MCF 10A (cell line): ENCODE results near the gene DTX1. TPM values are rescaled to one million over a fixed set of nuclear protein-coding genes. Genes with fewer than 3 reads are reported as not detected.

Experiments used
- BruUV-seq: library from RNA; stranded (reverse); fragments of 400-500 nt; replicated peaks from 2 replicates; lab custom pipeline; 2021; lab: Mats Ljungman, UMichigan
- CTCF ChIA-PET: fragments of 300-600 bp; sonication (Branson Sonifier 250); formaldehyde crosslinking; extraction: SDS; loops from one replicate; lab custom pipeline; 2021; ENCODE audit warnings: antibody characterized with exemption, inconsistent platforms; lab: Yijun Ruan, JAX
- POLR2A ChIA-PET: fragments of 300-600, 350-650 bp; sonication (Branson Sonifier 250); formaldehyde crosslinking; extraction: SDS; loops from one replicate; lab custom pipeline; 2020; ENCODE audit warnings: antibody characterized with exemption, inconsistent platforms; lab: Yijun Ruan, JAX
- DNase-seq: peaks from one replicate; pipeline ENCODE4 v3.0.0-alpha.2; 2018; ENCODE audit not compliant: unreplicated experiment
- H3K27ac Mint-ChIP-seq: one replicate; pipeline ENCODE4 v1.8.0; 2022; ENCODE audit warnings: mild to moderate bottlenecking, low read depth, mixed read lengths; ENCODE audit not compliant: unreplicated experiment
- H3K27me3 Mint-ChIP-seq: one replicate; pipeline ENCODE4 v1.8.0; 2022; ENCODE audit warnings: mixed read lengths; ENCODE audit not compliant: insufficient read depth, unreplicated experiment
- H3K36me3 Mint-ChIP-seq: one replicate; pipeline ENCODE4 v1.8.0; 2022; ENCODE audit warnings: mild to moderate bottlenecking, moderate library complexity, mixed read lengths; ENCODE audit not compliant: insufficient read depth, unreplicated experiment
- H3K4me1 Mint-ChIP-seq: one replicate; pipeline ENCODE4 v1.8.0; 2022; ENCODE audit warnings: mixed read lengths; ENCODE audit not compliant: insufficient read depth, unreplicated experiment
- H3K4me3 Mint-ChIP-seq: one replicate; pipeline ENCODE4 v1.8.0; 2022; ENCODE audit warnings: mild to moderate bottlenecking, moderate library complexity, mixed read lengths; ENCODE audit not compliant: unreplicated experiment
- H3K9me3 Mint-ChIP-seq: one replicate; pipeline ENCODE4 v1.8.0; 2022; ENCODE audit warnings: mixed read lengths; ENCODE audit not compliant: unreplicated experiment
- intact Hi-C: fragments of 100-400 bp; cut with micrococcal nuclease; formaldehyde crosslinking; loops from 2 replicates; pipeline ENCODE4 v1.14.1; 2022
- total RNA-seq: library from RNA; stranded (reverse); gene quantifications from 2 replicates; pipeline ENCODE4 v1.2.3, GENCODE V29; 2022
- TF ChIP-seq, protein P1 (sequence below): fragments of 200-600 bp; IDR thresholded peaks from one replicate; pipeline ENCODE4 v1.8.0; 2022; ENCODE audit warnings: antibody characterized with exemption, mild to moderate bottlenecking; ENCODE audit not compliant: unreplicated experiment

The DTX1 gene
- total RNA-seq, 1 experiment from 2014 or later, result not detected

DNA sequence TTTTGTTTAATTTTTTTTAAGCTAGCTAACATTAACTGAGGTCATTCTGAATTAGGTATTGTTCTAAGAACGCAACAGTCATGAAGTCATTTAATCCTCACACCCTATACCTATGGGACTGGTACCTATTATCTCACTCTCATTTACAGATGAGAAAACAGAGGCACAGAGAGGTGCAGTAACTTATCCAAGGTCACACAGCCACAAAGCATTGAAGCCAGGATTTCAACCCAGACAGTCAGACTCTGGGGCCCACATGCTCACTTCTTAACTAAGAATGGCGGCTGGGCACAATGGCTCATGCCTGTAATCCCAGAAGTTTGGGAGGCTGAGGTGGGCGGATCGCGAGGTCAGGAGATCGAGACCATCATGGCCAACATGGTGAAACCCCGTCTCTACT, 15.0 kb upstream of the DTX1 start:
- H3K27ac Mint-ChIP-seq, result peak overlapping the region; percentile 96
- intact Hi-C loops, result loop anchor here (10.0 kb wide), 1 partner anchor 383 kb away; the partner anchor contains the start of gene SDSL
- BruUV-seq, result no TSS peak
- TF ChIP-seq, protein P1, sequence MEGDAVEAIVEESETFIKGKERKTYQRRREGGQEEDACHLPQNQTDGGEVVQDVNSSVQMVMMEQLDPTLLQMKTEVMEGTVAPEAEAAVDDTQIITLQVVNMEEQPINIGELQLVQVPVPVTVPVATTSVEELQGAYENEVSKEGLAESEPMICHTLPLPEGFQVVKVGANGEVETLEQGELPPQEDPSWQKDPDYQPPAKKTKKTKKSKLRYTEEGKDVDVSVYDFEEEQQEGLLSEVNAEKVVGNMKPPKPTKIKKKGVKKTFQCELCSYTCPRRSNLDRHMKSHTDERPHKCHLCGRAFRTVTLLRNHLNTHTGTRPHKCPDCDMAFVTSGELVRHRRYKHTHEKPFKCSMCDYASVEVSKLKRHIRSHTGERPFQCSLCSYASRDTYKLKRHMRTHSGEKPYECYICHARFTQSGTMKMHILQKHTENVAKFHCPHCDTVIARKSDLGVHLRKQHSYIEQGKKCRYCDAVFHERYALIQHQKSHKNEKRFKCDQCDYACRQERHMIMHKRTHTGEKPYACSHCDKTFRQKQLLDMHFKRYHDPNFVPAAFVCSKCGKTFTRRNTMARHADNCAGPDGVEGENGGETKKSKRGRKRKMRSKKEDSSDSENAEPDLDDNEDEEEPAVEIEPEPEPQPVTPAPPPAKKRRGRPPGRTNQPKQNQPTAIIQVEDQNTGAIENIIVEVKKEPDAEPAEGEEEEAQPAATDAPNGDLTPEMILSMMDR, result no peak
- H3K27me3 Mint-ChIP-seq, result no peaks in the 10 kb centered on the region
- H3K4me1 Mint-ChIP-seq, result peaks cover 12% of the 10 kb centered on the region
- H3K4me3 Mint-ChIP-seq, result no peak overlapping the region
- POLR2A ChIA-PET, result interaction anchor here (1.1 kb wide), 1 partner anchor 33 kb away, joined by 3 read pairs; no protein-coding TSS in a partner anchor
- H3K9me3 Mint-ChIP-seq, result no peaks in the 10 kb centered on the region
- CTCF ChIA-PET, result interaction anchor here (1.0 to 1.5 kb wide), 2 partner anchors 57 to 131 kb away, joined by 5 to 6 read pairs; no protein-coding TSS in a partner anchor
- no peak for DNase-seq
- no peaks in the 10 kb centered on the region for H3K36me3 Mint-ChIP-seq

DNA sequence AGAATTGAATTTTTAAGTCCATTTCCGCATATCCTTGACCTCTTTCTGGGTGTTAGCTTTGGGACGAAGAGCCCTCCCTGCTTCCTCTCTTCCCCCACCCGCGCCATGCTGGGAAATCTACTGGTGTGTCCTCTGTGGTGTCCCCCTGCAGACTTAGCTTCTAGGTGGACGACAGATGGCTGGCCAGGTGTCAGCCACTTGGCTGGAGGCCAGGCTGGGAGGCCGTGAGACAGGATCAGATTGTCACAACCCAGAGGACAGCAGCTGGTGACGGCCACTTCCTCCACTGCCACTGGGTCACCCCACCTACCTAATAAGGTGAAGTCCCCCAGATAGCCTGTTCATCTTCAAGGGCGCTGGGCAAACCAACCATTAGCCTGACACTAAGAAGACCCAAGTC, 13.3 kb upstream of the DTX1 start:
- no TSS peak for BruUV-seq
- Mint-ChIP-seq H3K27me3 (no peaks in the 10 kb centered on the region), H3K9me3 (no peaks in the 10 kb centered on the region), H3K4me3 (no peak overlapping the region), H3K27ac (no peak overlapping the region), H3K36me3 (no peaks in the 10 kb centered on the region), H3K4me1 (peaks cover 12% of the 10 kb centered on the region)
- ChIA-PET POLR2A (no interaction called here), CTCF (interaction anchor here (0.5 to 0.9 kb wide), 2 partner anchors 50 to 97 kb away, joined by 3 to 4 read pairs; no protein-coding TSS in a partner anchor)
- intact Hi-C loops, result loop anchor here (10.0 kb wide), 1 partner anchor 382 kb away; the partner anchor contains the start of gene SDSL
- no peak for DNase-seq
- TF ChIP-seq, protein P1, result no peak

DNA sequence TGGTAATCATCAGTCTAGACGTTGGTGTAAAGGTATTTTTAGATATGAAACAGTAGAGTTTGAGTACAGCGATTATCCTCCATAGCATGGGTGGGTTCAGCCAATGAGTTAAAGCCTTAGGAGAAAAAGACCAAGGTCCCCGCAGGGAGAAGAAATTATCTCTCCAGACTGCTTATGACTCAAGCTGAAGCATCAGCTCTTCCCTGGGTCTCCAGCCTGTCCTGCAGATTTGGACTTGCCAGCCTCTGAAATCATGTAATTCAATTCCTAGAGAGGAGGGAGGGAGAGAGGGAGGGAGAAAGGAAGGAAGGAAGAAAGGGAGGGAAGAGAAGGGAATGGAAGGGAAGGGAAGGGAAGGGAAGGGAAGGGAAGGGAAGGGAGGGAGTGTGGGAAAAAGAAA, 12.0 kb upstream of the DTX1 start:
- Mint-ChIP-seq H3K36me3 (no peaks in the 10 kb centered on the region), H3K4me3 (no peak overlapping the region), H3K9me3 (no peaks in the 10 kb centered on the region), H3K27me3 (no peaks in the 10 kb centered on the region), H3K27ac (no peak overlapping the region), H3K4me1 (peaks cover 12% of the 10 kb centered on the region)
- ChIA-PET CTCF (no interaction called here), POLR2A (no interaction called here)
- intact Hi-C loops, result loop anchor here (10.0 kb wide), 1 partner anchor 380 kb away; the partner anchor contains the start of gene SDSL
- no peak for DNase-seq
- TF ChIP-seq, protein P1, result no peak
- no TSS peak for BruUV-seq

- peaks cover 21% of the 10 kb centered on the region for H3K27me3 Mint-ChIP-seq
- BruUV-seq, result no TSS peak
- H3K4me1 Mint-ChIP-seq, result no peaks in the 10 kb centered on the region
- no peaks in the 10 kb centered on the region for H3K9me3 Mint-ChIP-seq
- peak; percentile 71 for DNase-seq
- H3K4me3 Mint-ChIP-seq, result no peak overlapping the region
- TF ChIP-seq, protein P1, result peak; percentile 56
- intact Hi-C loops, result loop anchor here (1.0 to 10.0 kb wide), 4 partner anchors 50 to 376 kb away; partner anchors contain the start of gene SDSL
- no peak overlapping the region for H3K27ac Mint-ChIP-seq
- ChIA-PET POLR2A (interaction anchor here (0.6 to 1.3 kb wide), 2 partner anchors 136 to 352 kb away, joined by 3 to 4 read pairs; no protein-coding TSS in a partner anchor), CTCF (interaction anchor here (0.6 to 5.0 kb wide), 49 partner anchors 9 to 1371 kb away, joined by 3 to 131 read pairs (median 5); partner anchors contain the start of genes CFAP73, OAS2 and RASAL1)
- H3K36me3 Mint-ChIP-seq, result no peaks in the 10 kb centered on the region
These were observed 7.8 kb upstream of the DTX1 start for GRCh38 chr12:113048716-113049127.
